ENCODE results near the gene TMEM131.

DNA sequence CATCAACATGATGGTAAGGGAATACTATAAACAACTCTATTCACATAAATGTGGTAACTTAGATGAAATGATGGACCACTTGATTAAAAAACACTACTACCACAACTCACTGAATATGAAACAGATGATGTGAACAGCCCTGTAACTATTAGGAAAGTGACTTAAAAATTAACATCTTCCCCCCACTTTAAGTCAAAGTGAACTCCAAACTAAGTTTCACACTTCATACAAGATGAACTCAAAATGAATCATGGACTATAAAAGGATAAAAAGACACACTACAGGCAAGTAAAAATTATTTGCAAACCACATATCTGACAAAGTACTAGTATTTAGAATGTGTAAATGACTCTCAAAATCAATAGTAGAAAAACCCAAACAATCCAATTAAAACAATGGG is 210.8 kb downstream of the TMEM131 start:
- TF ChIP-seq, protein P1, sequence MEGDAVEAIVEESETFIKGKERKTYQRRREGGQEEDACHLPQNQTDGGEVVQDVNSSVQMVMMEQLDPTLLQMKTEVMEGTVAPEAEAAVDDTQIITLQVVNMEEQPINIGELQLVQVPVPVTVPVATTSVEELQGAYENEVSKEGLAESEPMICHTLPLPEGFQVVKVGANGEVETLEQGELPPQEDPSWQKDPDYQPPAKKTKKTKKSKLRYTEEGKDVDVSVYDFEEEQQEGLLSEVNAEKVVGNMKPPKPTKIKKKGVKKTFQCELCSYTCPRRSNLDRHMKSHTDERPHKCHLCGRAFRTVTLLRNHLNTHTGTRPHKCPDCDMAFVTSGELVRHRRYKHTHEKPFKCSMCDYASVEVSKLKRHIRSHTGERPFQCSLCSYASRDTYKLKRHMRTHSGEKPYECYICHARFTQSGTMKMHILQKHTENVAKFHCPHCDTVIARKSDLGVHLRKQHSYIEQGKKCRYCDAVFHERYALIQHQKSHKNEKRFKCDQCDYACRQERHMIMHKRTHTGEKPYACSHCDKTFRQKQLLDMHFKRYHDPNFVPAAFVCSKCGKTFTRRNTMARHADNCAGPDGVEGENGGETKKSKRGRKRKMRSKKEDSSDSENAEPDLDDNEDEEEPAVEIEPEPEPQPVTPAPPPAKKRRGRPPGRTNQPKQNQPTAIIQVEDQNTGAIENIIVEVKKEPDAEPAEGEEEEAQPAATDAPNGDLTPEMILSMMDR (IDR thresholded peaks at IDR 0.05): no peak
- TF ChIP-seq POLR2A (IDR thresholded peaks at IDR 0.05): no peak

Data from heart left ventricle (tissue), 13 donors.